ENCODE data around the gene CTBP2.

The CTBP2 gene

DNA sequence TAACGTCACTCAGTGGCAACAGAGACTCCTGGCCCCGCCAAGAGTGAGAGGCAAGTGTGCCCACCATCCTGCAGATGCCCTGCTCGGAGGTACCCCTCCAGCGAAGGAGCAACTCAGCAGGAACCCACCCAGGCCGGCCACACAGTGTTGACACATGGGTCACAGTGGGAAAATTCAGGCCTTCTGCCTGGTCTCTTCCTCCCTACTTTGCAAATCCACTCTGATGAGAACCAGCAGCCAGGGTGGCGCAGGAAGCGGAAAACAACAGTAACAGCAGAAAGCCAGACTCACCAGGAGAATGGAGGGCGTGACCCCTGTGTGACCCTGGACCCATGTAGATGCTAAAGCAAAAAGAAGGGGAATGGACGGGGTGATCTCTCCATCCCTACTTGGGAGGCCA, 53.8 kb downstream of the CTBP2 start:
- DNase-seq (ENCODE audit: low read depth): no peak

DNA sequence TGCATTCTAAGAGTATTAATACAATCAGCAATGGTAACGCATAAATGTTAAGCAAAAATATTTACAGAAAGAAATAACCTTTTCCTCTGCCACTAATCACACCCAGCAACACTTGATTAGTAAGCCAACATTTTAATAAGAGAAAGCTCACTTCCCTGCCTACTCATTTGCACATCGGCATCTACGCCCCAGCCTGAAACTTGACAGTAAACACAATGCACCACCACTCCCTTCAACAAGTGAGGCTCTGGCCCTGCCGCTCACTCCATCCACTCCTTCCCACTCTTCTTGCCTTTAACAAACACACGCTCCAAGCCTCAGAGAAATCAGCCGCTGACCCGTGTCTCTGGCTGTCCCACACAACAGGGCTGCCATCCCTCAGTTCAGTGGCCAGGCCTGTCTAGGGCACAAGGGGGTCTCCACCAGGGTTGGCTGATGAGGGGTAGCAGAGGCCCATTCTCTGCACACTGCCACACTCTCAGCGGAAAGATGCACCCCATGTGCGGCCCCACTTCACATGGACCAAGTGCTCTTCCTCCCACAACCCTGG, 54.6 kb downstream of the CTBP2 start:
- no peak for DNase-seq (ENCODE audit: low read depth)

DNA sequence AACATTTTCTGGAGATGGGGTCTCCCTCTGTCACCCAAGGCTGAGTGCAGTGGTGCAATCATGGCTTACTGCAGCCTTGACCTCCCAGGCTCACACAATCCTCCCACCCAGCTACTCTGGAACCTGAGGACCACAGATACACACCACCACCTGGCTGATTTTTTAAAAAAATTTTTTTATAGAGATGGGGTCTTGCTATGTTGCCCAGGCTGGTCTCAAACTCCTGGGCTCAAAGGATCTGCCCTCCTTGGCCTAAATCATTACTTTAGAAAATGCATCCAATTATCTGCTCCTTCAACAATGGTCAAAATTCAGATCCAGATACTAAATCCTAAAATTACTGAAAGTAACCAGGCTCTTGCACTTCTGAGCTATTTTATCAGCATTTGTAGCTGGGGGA, 55.2 kb downstream of the CTBP2 start:
- DNase-seq (ENCODE audit: low read depth): no peak

DNA sequence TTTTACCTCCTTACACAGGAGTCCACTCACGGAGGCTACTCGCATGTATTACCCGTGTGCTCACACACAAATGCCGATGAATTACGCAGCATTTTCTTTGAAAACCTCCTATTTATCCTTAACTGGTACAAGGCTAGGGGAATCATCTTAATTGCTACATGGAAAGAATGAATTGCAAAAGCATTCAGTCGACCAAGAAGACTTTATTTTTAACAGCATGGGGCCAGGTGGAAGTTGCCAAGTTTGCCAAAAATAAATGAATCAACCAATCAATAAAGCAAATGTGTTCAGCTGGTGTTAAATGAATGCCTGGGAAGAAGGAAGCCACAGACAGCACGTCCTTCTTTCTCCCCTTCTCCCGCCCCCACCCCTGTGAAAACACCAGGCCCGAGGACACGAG, 55.8 kb downstream of the CTBP2 start:
- DNase-seq (ENCODE audit: low read depth): no peak

DNA sequence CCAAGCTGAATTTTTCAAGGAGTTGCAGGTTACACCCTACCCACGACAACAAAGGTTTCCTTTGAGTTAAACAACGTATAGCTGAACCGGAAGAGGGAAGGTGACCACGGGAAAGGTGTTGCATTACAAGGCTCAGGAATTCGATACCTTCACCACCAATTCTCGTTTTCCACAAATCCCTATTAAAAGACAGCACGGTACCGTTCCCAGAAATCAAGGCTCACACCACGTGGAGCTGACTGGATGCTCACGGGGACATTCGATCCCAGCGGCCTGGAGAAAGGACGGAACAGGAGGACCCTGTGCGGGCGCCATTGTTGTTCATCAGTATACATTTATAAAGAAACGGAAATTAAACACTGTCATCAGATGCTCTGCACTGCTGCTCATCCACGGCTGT, 56.4 kb downstream of the CTBP2 start:
- no peak for DNase-seq (ENCODE audit: low read depth)

DNA sequence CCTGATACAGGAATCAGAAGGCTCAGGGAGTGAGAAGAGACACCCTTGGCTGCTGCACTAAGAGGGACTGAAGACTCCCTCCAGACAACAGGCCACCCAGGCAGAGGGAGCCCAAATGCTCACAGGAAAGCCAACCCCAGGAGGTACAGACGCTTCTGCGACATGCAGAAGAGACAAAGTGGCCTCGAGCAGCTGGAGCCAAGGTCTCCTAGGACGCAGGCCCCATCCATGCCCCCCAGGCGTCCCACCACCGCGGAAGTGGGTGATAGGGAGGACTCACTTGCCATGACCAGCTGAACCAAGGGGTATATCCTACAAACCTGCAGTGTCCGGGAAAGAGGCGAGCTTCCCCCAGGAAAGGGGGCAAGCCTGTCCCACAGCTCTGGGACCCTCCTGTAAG, 56.9 kb downstream of the CTBP2 start:
- DNase-seq (ENCODE audit: low read depth): no peak

DNA sequence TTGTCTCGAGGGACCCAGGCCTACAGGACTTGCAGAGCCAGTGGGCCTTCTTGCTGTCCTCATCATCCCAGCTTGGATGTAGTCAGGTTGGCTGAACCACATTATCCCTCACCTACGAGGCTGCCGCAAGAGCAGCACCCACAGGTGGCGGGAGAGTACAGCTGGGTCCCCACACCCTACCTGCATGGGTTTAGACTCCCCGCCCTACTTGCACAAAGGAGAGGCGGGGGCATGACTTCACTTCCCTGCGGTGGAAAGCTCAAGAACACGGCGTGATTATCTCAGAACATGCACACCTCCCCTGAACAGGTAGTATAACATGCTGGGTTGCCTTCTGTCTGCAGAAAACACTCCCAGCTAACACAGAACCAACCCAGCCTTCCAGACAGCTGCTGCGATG, 57.5 kb downstream of the CTBP2 start:
- no peak for DNase-seq (ENCODE audit: low read depth)

DNA sequence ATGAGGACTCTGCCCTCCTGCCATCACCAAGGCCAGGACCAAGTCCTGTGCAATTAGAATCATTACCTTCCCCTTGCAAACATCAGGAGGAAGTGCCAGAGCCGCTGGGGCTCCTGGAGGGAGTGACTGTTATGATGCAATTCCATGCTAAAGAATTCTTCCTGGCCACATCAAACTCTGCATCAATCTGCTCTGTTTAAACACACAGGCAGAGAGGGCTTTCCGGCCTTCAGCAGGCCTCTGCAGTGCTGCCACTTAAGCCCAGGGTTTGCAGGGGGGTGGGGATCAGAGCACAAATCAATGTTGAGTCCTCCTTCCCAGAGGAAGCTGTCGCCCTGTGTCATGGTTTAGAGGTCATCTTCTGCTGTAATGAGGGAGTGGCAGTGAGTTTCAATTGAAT, 58.1 kb downstream of the CTBP2 start:
- DNase-seq (ENCODE audit: low read depth): peak; percentile 47

DNA sequence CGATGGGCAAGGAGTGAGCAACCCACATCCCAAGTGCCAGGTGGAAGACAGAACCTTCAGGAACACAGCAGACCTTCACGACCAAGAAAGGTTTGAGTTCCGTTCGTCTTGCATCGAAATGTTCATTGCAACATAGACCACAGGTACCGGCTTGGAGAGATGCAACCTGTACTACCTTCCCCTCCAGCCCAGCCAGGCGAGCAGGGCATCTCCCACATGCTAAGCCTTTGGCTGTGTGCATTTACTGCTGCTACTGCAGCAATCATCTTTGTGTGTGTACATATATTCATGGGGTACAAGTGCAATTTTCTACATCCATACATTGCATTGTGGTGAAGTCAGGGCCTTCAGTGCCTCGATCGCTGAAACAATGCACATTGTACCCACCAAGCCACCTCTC, 58.8 kb downstream of the CTBP2 start:
- no peak for DNase-seq (ENCODE audit: low read depth)

DNA sequence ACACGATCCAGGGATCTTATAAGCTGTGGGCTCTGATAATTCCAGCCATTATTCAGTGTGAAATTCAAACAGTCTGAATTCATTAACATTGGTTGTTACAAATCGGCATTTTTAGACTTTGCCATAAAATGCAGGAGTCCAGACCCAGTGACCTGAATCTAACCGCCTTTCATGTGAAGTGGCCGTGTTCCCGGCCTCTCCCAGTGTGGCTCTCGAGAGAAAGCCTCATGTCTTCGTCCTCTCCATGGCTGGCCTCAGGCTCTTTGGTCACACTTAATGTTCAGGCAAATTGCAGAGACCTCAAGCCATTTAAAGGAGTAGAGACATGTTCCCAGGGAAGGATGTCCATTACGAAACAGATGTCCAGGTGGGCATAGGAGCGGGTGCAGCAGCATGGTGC, 59.3 kb downstream of the CTBP2 start:
- no peak for DNase-seq (ENCODE audit: low read depth)

DNA sequence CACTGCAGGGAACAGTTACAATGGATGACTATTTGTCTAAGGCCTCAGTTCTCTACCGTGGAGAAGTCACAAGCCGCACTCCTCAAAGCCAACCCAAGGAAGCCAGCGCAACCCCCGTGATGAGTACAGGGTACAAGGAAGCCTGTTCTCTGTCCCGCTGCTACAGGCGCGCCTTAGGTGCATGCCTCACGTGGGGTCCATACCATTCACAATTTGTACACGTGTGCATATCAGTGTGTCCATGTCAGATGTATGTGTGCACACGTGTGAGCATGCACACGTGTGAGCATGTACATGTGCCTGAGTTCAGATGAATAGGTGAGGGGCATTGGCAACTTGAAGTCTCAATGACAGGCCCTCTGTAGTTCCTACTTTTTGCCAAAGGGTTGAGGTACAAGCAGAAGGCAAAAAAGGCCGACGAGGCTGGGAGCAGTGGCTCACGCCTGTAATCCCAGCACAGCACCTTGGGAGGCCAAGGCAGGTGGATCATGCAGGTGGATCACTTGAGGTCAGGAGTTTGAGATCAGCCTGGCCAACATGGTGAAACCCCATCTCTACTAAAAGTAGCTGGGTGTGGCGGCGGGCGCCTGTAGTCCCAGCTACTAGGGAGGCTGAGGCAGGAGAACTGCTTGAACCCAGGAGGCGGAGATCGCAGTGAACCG, 62.8 kb downstream of the CTBP2 start:
- DNase-seq (ENCODE audit: low read depth): no peak

DNA sequence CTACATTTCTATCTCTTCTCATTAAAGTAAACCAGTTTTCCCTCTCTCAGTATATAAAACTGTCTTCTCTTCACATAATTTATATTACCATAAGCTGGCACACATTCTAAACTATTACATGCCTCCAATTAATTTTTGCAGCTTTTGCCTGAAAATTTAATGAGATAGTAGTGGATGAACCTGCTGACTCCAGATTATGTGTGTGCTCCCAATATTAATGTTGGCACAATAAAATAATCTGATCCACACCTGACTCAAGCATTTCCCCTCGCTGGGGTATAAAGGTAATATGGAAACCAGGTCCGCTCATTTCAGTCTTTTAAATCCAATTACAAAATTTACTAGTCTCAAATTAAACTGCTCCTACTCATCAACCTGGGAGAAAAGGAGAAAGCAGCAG, 63.4 kb downstream of the CTBP2 start:
- DNase-seq (ENCODE audit: low read depth): no peak

DNA sequence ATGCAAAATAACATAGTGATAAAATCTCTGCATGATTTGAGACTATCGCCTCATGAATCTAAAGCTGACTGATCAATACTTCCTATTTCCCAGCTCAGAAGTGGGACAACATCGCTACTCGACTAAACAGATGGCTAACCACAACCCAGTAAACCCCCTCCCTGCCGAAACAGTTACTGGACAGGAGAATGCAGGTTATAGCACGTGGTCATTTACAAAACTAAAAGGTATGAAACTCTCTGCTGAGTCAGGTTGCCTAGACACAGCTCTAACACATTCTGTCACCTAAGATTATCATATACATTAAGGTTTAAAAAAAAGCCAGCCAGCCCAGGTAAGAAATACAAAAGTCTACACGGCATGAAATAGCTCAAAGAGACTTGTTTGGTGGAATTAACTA, 64.0 kb downstream of the CTBP2 start:
- no peak for DNase-seq (ENCODE audit: low read depth)

DNA sequence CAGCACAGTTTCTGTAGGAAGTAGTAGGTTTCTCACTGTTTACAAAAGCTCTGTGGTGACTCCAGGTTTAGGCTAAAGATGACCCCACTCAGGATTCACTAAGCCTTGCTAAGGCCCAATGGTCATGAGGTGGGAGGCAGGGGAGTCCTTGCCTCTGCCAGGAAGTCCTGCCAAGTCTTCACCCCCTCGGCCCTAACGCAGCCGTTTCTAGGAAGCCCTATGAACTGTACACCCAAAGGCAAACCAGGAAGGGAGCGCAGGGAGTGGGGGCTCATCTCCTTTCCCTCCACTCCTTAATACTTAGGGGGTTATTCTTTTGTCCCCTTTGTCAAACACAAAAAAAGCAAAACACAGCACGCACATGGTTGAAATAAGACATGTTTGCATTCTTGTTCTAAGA, 64.6 kb downstream of the CTBP2 start:
- no peak for DNase-seq (ENCODE audit: low read depth)

DNA sequence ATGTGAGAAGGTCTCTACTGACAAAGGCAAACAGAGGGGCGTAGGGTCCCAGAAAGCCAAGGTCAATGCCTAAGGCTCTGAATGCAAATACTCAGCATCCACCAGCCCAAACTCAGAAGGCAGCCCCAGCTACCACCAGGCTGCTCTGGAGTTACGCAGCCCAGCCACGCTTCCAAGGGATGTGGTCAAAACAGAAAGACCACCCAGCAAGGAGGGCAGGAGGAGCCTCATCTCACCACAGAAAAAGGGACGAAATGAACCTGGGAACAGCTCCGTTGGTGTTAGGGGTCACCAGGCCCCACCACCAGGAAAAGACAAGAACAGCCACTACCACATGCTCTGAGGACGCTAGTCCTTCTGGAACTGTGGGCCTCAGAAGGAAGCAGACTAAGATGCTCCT, 65.1 kb downstream of the CTBP2 start:
- no peak for DNase-seq (ENCODE audit: low read depth)

DNA sequence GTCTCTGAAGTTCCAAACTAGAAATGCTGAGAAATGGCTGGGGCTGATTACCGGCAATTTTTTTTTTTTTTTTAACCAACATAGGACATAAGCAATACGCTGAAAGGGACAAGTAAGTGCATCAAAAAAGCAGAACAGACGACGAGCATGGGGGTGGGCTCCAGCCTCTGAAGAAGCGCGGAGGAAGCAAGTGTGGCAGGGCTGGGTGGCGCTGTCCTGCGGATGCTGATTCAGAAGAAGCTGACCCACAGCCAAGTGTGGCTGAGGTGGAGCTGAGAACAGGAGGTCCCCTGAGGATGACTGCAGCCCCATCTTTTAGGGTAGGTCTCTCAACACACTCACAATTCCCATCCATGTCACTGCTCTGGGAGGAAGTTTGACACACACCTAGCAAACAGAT, 65.6 kb downstream of the CTBP2 start:
- DNase-seq (ENCODE audit: low read depth): no peak

DNA sequence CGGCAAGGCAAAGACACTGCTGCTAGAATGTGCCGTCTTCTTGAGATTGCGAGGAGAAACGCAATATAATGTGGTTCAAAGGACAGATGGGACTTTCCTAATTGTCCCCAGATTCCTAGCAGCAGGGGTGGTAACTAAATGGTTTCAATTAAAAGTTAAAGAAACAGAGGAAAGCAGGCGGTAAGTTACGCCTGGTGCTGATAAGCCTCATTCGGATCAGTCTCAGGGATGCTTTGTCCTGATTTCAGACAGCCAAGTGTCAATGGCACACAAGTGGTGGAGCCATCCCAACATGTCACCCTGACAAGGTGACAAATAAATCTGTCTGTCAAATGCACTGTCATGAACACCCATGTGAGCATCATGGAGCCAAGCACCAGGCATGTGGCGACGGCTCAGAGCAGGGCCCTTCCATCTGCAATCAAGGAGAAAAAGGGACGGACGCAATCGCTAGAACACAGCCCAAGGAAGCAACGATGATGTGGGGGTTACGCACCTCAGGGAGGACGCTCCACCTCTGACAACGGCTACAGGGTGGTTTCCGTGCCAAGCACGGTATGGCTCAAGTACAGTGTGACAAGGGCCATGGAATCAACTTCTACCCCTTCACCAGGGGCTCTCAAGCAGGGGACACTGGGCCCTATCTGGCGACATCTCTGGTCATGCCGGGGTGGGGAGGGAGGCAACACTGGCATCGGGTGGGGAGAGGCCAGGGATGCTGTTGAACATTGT, 66.2 kb downstream of the CTBP2 start:
- DNase-seq (ENCODE audit: low read depth): no peak

DNA sequence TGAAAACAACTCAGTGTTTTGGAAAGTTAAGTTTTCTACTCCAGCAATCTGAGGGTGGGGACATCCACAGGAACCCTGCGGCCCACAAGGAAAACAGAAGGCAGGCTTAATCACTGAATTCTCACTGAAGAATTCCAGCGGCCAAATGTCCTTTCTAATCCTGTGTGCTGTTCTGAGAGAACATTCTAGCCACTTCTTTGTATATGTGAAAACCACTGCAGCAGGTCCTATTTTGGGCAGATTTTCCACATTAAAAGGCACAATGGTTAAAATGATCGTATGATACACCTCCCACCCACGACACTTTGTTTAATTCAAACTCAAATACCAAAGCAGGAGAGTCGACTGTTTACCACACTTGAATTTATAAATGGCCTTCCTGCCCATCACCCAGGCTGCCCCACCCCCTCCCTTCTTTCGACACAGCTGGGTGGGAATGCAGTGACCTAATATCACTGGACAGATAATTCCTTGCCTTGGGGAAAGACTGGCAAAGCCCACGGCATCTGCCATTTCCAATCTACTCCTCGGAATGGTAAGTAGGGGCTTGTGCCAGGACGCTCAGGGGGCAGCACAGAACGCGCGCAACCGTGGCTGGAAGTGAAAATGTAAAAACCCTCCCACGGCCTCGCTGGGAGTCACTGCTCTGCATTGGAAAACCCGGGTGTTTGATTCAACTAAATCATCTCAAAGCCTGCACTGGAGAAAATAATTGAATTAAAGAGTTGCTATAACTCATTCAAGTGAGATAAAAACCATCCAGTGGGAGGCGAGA, 67.0 kb downstream of the CTBP2 start:
- peak; percentile 33 for DNase-seq (ENCODE audit: low read depth)

DNA sequence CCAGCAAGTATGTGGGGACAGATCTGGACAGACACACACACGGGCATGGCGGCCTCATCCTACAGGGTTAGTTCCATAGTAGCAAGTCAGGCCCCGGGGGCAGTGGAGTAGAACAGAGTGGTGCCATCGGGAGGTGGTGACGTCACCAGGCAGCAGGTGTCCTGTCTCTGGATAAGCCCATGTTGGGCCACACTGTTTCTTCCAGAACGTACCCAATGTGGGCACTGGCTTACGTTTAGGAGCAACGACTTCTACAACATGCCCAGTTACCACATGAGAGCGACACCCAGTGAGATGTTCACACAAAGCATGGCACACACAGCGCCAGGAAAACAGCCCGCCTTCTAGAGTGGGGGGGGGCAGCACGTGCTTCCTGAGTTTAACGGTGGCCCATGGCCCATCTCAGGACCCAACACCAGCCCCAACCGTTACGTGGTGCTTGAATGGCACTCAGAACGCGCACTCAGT, 67.8 kb downstream of the CTBP2 start:
- no peak for DNase-seq (ENCODE audit: low read depth)

DNA sequence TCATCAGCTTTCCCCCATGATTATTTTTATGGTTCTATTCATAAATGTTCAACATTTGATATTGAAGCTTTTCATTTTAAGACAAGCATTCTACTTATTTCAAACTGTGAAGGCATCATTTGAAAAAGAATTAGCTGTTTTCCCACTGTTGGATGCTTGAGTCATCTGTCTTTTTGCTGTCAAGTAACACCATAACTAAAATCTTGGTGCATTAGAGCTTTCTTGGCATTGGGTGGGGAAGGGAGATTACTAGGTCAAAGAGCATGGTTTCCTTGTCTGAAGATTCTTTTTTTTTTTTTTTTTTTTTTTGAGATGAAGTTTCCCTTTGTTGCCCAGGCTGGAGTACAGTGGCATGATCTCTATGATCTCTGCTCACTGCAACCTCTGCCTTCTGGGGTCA, 68.5 kb downstream of the CTBP2 start:
- no peak for DNase-seq (ENCODE audit: low read depth)

DNA sequence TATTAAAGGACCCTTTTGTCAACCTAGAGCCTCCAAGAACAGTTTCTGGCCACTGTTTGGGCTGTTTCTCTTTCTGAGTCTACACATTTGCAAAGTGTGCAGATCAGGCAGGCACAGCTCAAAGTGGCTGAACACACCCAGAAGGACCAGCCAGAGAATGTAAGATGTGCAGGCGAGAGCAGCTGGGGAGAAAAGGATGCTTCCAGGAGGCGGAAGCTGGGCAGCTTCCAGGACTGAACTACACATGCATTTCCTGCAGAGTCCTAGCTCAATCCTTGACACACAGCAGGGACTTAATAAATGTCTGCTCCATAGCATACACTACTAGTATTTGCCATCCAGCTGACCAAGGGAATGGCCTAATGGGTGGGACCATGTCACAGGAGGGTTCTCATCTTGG, 70.9 kb downstream of the CTBP2 start:
- DNase-seq (ENCODE audit: low read depth): no peak

DNA sequence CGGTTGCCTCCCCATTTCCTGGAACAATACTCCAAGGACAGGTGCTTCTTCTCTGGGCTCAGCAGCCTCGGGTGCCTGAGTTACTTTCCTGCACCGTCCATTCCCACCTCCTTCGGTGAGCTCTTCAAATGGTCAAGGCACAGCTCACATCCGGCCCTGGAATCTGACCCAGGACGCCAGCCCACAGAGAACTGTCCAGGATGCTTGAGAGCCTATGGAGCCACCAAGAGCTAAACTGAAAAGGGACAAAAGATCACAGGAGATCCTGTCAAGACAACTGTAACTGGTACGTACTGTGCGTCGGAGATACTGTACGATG, 72.5 kb downstream of the CTBP2 start:
- no peak for DNase-seq (ENCODE audit: low read depth)
